Neural cell (in vitro differentiated cells): ENCODE measurements around the gene TAOK3. TPM values are rescaled to one million over a fixed set of nuclear protein-coding genes. Genes with fewer than 3 reads are reported as not detected.
A peak's percentile ranks its signal among the peaks of the same experiment; 100 is the strongest.

Experiments
- H2AFZ ChIP-seq: fragments of 200-600, 300-800 bp; sonication (generic), shearing (Covaris generic); 2 replicates; pipeline ENCODE4 v1.6.0; 2014; ENCODE audit warnings: low read depth, mild to moderate bottlenecking, antibody characterized with exemption, low read length, moderate library complexity
- H3F3A ChIP-seq: fragments of 200-600 bp; shearing (Covaris generic); 2 replicates; pipeline ENCODE4 v1.6.1; 2016; ENCODE audit warnings: mild to moderate bottlenecking, moderate library complexity, mixed read lengths, antibody characterized with exemption, low read length; ENCODE audit not compliant: insufficient read depth, poor library complexity, severe bottlenecking
- H3K27ac ChIP-seq: fragments of 200-600, 300-800 bp; sonication (generic), shearing (Covaris generic); 2 replicates; pipeline ENCODE4 v1.5.1; 2014; ENCODE audit warnings: mild to moderate bottlenecking, low read length, moderate library complexity
- H3K27me3 ChIP-seq: fragments of 300-800, 200-600 bp; sonication (generic), shearing (Covaris generic); 2 replicates; pipeline ENCODE4 v1.6.0; 2014; ENCODE audit warnings: mild to moderate bottlenecking, low read depth, low read length, moderate library complexity; ENCODE audit not compliant: insufficient read depth
- H3K36me3 ChIP-seq: fragments of 300-800, 200-600 bp; sonication (generic), shearing (Covaris generic); 2 replicates; pipeline ENCODE4 v1.5.1; 2014; ENCODE audit warnings: mild to moderate bottlenecking, antibody characterized with exemption, low read length, moderate library complexity; ENCODE audit not compliant: insufficient read depth
- H3K4me2 ChIP-seq: fragments of 300-800, 200-600 bp; sonication (generic), shearing (Covaris generic); 2 replicates; pipeline ENCODE4 v1.6.0; 2014; ENCODE audit warnings: mild to moderate bottlenecking, low read length
- H3K4me3 ChIP-seq: fragments of 300-800, 200-600 bp; sonication (generic), shearing (Covaris generic); 2 replicates; pipeline ENCODE4 v1.5.1; 2014; ENCODE audit warnings: mild to moderate bottlenecking, low read length, moderate library complexity
- H3K79me2 ChIP-seq: fragments of 200-600 bp; shearing (Covaris generic); replicated peaks from 2 replicates; pipeline ENCODE4 v1.6.0; 2014; ENCODE audit warnings: mild to moderate bottlenecking, low read length, moderate library complexity; ENCODE audit not compliant: insufficient read depth
- H3K9ac ChIP-seq: fragments of 300-800, 200-600 bp; sonication (generic), shearing (Covaris generic); 2 replicates; pipeline ENCODE4 v1.6.1; 2016; ENCODE audit warnings: mild to moderate bottlenecking, low read length, mixed read lengths
- H3K9me2 ChIP-seq: fragments of 200-600 bp; shearing (Covaris generic); 2 replicates; pipeline ENCODE4 v1.6.1; 2016; ENCODE audit warnings: mild to moderate bottlenecking, low read length, mixed read lengths; ENCODE audit not compliant: insufficient read depth
- H3K9me3 ChIP-seq: fragments of 200-600, 300-800 bp; sonication (generic), shearing (Covaris generic); 2 replicates; pipeline ENCODE4 v1.6.1; 2016; ENCODE audit warnings: mild to moderate bottlenecking, mixed run types, low read length, moderate library complexity, mixed read lengths
- H4K20me1 ChIP-seq: fragments of 200-600 bp; shearing (Covaris generic); 2 replicates; pipeline ENCODE4 v1.6.1; 2016; ENCODE audit warnings: mild to moderate bottlenecking, mixed run types; ENCODE audit not compliant: insufficient read depth
- EP300 ChIP-seq: fragments of 450-650 bp; conservative IDR thresholded peaks from 2 replicates; pipeline ENCODE4 v1.6.1; 2014; ENCODE audit warnings: antibody characterized with exemption, mild to moderate bottlenecking, moderate library complexity; ENCODE audit not compliant: poor library complexity, severe bottlenecking
- EZH2 ChIP-seq: fragments of 200-600, 300-800 bp; shearing (Covaris generic), sonication (generic); IDR thresholded peaks from 2 replicates; pipeline ENCODE4 v1.6.1; 2014; ENCODE audit warnings: antibody characterized with exemption, low read length, borderline replicate concordance, mild to moderate bottlenecking; ENCODE audit not compliant: insufficient read depth, poor library complexity, severe bottlenecking
- MXI1 ChIP-seq: fragments of 450-650 bp; conservative IDR thresholded peaks from 2 replicates; pipeline ENCODE4 v1.6.1; 2014; ENCODE audit warnings: antibody characterized with exemption, mild to moderate bottlenecking; ENCODE audit not compliant: poor library complexity, severe bottlenecking
- POLR2AphosphoS5 ChIP-seq: IDR thresholded peaks from 2 replicates; pipeline ENCODE4 v1.6.1; 2012
- RAD21 ChIP-seq: fragments of 450-650 bp; conservative IDR thresholded peaks from 2 replicates; pipeline ENCODE4 v1.6.1; 2014; ENCODE audit warnings: antibody characterized with exemption, mild to moderate bottlenecking, moderate library complexity
- SMC3 ChIP-seq: fragments of 450-650 bp; conservative IDR thresholded peaks from 2 replicates; pipeline ENCODE4 v1.6.1; 2014; ENCODE audit warnings: antibody characterized with exemption, mild to moderate bottlenecking, moderate library complexity; ENCODE audit not compliant: poor library complexity
- TAF1 ChIP-seq: IDR thresholded peaks from 2 replicates; pipeline ENCODE4 v1.6.1; 2012; ENCODE audit warnings: low read depth
- polyA plus RNA-seq: library from polyadenylated mRNA; depleted of rRNA; stranded (reverse); fragments of >200 nt; gene quantifications from 2 replicates; pipeline ENCODE4 v1.2.3, GENCODE V29; 2014
- TF ChIP-seq, protein P1 (sequence below): IDR thresholded peaks from 2 replicates; pipeline ENCODE4 v1.6.1; 2012; ENCODE audit warnings: borderline replicate concordance
- TF ChIP-seq, protein P2 (sequence below): fragments of 450-650 bp; IDR thresholded peaks from 2 replicates; pipeline ENCODE4 v1.5.1; 2014; ENCODE audit warnings: antibody characterized with exemption, mild to moderate bottlenecking, moderate library complexity; ENCODE audit not compliant: poor library complexity, severe bottlenecking

Gene TAOK3
- polyA plus RNA-seq, 1 donor from 2014 or later = 148 TPM

DNA sequence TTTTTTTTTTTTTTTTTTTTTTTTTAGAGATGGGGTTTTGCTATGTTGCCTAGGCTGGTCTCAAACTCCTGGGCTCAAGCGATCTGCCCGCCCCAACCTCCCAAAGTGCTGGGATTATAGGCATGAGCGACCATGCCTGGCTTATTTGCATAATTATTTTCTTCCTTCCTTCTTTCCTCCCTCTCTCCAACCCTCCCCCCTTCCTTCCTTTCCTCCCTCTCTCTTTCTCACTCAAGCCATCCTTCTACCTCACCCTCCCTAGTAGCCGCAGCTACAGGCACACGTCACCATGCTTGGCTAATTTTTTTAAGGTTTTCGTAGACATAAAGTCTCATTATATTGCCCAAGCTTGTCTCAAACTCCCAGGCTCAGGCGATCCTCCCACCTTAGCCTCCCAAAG lies 152.9 kb downstream of the TAOK3 start:
- H3K27me3 ChIP-seq = no peaks in the 10 kb centered on the region
- H4K20me1 ChIP-seq = no peaks in the 10 kb centered on the region
- H3K9ac ChIP-seq = no peak overlapping the region
- no peak overlapping the region for H3K4me3 ChIP-seq
- H3K79me2 ChIP-seq = no peaks in the 10 kb centered on the region
- no peak for TF ChIP-seq POLR2AphosphoS5
- TF ChIP-seq, protein P1, sequence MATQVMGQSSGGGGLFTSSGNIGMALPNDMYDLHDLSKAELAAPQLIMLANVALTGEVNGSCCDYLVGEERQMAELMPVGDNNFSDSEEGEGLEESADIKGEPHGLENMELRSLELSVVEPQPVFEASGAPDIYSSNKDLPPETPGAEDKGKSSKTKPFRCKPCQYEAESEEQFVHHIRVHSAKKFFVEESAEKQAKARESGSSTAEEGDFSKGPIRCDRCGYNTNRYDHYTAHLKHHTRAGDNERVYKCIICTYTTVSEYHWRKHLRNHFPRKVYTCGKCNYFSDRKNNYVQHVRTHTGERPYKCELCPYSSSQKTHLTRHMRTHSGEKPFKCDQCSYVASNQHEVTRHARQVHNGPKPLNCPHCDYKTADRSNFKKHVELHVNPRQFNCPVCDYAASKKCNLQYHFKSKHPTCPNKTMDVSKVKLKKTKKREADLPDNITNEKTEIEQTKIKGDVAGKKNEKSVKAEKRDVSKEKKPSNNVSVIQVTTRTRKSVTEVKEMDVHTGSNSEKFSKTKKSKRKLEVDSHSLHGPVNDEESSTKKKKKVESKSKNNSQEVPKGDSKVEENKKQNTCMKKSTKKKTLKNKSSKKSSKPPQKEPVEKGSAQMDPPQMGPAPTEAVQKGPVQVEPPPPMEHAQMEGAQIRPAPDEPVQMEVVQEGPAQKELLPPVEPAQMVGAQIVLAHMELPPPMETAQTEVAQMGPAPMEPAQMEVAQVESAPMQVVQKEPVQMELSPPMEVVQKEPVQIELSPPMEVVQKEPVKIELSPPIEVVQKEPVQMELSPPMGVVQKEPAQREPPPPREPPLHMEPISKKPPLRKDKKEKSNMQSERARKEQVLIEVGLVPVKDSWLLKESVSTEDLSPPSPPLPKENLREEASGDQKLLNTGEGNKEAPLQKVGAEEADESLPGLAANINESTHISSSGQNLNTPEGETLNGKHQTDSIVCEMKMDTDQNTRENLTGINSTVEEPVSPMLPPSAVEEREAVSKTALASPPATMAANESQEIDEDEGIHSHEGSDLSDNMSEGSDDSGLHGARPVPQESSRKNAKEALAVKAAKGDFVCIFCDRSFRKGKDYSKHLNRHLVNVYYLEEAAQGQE = no peak
- H3K4me2 ChIP-seq = no peak overlapping the region
- no peaks in the 10 kb centered on the region for H3K9me2 ChIP-seq
- no peaks in the 10 kb centered on the region for H3K36me3 ChIP-seq
- H3K9me3 ChIP-seq = no peaks in the 10 kb centered on the region
- no peak overlapping the region for H2AFZ ChIP-seq
- no peak overlapping the region for H3K27ac ChIP-seq
- no peaks in the 10 kb centered on the region for H3F3A ChIP-seq

DNA sequence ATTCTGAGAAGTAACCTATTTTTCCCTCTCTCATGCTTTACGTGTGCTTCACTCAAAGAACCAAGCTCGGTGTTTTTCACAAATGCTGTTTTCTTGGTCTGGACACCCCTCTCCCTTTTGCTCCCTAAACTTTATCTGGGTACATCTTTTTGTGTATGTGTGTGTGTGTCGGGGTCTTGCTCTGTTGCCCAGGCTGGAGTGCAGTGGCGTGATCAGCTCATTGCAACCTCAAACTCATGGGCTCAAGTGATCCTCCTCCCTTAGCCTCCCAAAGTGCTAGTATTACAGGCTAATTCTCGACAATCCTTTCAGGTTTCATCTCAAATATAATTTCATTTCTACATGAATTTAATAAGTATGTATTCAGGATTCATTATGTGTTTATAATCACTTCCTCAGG lies 153.6 kb downstream of the TAOK3 start:
- TF ChIP-seq, protein P2, sequence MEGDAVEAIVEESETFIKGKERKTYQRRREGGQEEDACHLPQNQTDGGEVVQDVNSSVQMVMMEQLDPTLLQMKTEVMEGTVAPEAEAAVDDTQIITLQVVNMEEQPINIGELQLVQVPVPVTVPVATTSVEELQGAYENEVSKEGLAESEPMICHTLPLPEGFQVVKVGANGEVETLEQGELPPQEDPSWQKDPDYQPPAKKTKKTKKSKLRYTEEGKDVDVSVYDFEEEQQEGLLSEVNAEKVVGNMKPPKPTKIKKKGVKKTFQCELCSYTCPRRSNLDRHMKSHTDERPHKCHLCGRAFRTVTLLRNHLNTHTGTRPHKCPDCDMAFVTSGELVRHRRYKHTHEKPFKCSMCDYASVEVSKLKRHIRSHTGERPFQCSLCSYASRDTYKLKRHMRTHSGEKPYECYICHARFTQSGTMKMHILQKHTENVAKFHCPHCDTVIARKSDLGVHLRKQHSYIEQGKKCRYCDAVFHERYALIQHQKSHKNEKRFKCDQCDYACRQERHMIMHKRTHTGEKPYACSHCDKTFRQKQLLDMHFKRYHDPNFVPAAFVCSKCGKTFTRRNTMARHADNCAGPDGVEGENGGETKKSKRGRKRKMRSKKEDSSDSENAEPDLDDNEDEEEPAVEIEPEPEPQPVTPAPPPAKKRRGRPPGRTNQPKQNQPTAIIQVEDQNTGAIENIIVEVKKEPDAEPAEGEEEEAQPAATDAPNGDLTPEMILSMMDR = no peak
- TF ChIP-seq RAD21 = no peak
- TF ChIP-seq EZH2 = no peak
- TF ChIP-seq MXI1 = no peak
- TF ChIP-seq SMC3 = no peak
- H3K4me2 ChIP-seq = no peak overlapping the region
- H2AFZ ChIP-seq = no peak overlapping the region
- H3K27ac ChIP-seq = no peak overlapping the region
- no peaks in the 10 kb centered on the region for H3F3A ChIP-seq
- no peak overlapping the region for H3K4me3 ChIP-seq
- no peaks in the 10 kb centered on the region for H3K9me3 ChIP-seq
- H3K27me3 ChIP-seq = no peaks in the 10 kb centered on the region
- H3K36me3 ChIP-seq = no peaks in the 10 kb centered on the region
- H3K9ac ChIP-seq = no peak overlapping the region
- no peaks in the 10 kb centered on the region for H3K9me2 ChIP-seq
- no peaks in the 10 kb centered on the region for H3K79me2 ChIP-seq
- H4K20me1 ChIP-seq = no peaks in the 10 kb centered on the region

DNA sequence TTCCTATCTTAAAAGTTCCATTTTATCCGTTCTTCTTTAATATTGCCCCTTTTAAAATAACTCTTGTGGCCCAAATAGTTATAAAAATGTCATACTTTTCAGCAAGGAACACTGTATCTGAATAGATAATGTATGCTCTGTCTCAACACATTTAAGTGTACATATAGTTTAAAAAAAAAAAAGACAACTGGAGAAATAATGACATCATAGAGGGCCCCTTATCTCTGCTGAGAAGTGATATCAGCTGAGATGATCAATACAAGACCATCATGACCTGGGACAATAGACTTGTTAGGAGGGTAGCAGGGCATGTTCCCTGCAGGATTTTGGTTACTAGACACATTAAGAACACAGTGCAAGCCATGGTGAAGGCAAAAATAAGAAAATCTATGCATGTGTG lies 159.3 kb downstream of the TAOK3 start:
- H3K36me3 ChIP-seq = no peaks in the 10 kb centered on the region
- peak overlapping the region; percentile 3 for H3K9ac ChIP-seq
- H3K4me2 ChIP-seq = peak overlapping the region; percentile 12
- H3F3A ChIP-seq = peaks cover 4% of the 10 kb centered on the region
- H3K27ac ChIP-seq = peak overlapping the region; percentile 77
- H3K79me2 ChIP-seq = no peaks in the 10 kb centered on the region
- H3K4me3 ChIP-seq = peak overlapping the region; percentile 24
- H4K20me1 ChIP-seq = no peaks in the 10 kb centered on the region
- no peaks in the 10 kb centered on the region for H3K9me3 ChIP-seq
- no peaks in the 10 kb centered on the region for H3K9me2 ChIP-seq
- no peak overlapping the region for H2AFZ ChIP-seq
- no peak for TF ChIP-seq TAF1
- TF ChIP-seq, protein P2 = no peak
- no peak for TF ChIP-seq EP300
- TF ChIP-seq MXI1 = no peak
- TF ChIP-seq RAD21 = no peak
- no peak for TF ChIP-seq POLR2AphosphoS5
- no peak for TF ChIP-seq SMC3
- TF ChIP-seq, protein P1 = no peak
- TF ChIP-seq EZH2 = no peak
- H3K27me3 ChIP-seq = no peaks in the 10 kb centered on the region
